ENCODE measurements around the gene DUSP16. TPM values are rescaled to one million over a fixed set of nuclear protein-coding genes. Genes with fewer than 3 reads are reported as not detected.

DUSP16 gene
- total RNA-seq, 1 donor: 29.5 TPM

DNA sequence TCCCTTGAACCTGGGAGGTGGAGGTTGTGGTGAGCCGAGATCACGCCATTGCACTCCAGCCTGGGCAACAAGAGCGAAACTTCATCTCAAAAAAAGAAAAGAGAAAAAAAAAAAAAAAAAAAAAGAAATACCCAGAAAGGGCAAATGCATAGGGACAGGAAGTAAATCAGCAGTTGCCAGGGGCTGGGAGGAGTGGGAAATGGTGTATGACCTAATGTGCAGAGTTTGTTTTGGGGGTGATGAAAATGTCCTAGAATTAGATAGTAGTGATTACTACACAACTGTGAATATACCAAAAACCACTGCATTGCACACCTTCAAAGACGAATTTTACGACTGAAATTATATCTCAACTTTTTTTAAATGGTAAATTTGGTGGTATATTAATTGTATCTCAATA, 20.4 kb downstream of the DUSP16 start:
- H3K4me3 ChIP-seq (ENCODE audit: low read length): no peak overlapping the region
- H3K27me3 ChIP-seq (ENCODE audit: insufficient read depth, low read length): no peaks in the 10 kb centered on the region
- peaks cover 21% of the 10 kb centered on the region for H3K4me1 ChIP-seq (ENCODE audit: insufficient read depth, low read length)
- no peaks in the 10 kb centered on the region for H3K9me3 ChIP-seq (ENCODE audit: low read depth, low read length)

DNA sequence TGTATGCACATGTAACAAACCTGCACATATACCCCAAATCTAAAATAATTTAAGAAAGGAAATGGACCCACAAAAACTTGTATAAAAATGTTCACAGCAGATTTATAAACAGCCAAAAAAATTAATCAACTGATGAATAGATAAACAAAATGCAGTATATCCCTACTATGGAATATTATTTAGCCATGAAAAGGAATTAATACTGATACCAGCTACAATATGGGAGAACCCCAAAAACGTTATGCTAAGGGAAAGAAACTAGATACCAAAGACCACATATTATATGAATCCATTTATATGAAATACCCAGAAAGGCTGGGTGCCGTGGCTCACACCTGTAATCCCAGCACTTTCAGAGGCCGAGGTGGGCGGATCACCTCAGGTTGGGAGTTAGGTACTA, 20.9 kb downstream of the DUSP16 start:
- no peak overlapping the region for H3K4me3 ChIP-seq (ENCODE audit: low read length)
- H3K27me3 ChIP-seq (ENCODE audit: insufficient read depth, low read length): no peaks in the 10 kb centered on the region
- H3K4me1 ChIP-seq (ENCODE audit: insufficient read depth, low read length): peaks cover 21% of the 10 kb centered on the region
- no peaks in the 10 kb centered on the region for H3K9me3 ChIP-seq (ENCODE audit: low read depth, low read length)

DNA sequence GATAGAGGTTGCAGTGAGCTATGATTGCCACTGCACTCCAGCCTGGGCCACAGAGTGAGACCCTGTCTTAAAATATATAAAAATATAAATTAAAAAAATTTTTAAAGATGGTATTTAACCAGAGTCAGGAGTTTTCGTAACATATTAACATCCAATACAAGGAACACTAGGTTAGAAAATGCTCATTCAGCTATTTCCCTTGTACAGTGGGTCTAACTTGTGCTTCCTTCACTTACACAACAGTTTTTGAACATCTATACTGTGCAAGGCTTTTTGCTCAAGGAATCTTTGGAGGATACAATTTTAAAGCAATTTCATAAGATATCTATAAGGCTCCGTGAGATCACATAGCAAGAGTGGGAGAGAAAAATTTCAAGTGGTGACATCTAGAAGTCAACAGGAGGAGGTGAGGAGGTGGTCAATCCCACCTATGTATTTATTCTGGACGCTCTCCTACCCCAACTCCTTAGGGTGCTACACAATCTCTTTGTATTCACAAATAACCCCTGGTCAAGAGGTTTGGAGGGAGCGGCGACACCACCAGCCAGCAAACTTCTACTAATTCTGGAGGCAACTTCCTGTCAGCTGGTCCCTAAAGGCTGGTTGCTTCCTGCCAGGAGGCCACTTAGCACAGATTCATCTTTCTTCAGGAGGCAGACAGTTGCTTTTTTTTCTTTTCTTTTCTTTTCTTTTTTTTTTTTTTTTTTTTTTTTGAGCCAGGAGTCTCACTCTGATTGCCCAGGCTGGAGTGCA, 22.2 kb downstream of the DUSP16 start:
- Histone ChIP-seq H3K27me3 (ENCODE audit: insufficient read depth, low read length) (no peaks in the 10 kb centered on the region), H3K4me3 (ENCODE audit: low read length) (no peak overlapping the region), H3K4me1 (ENCODE audit: insufficient read depth, low read length) (peaks cover 21% of the 10 kb centered on the region), H3K9me3 (ENCODE audit: low read depth, low read length) (no peaks in the 10 kb centered on the region)

DNA sequence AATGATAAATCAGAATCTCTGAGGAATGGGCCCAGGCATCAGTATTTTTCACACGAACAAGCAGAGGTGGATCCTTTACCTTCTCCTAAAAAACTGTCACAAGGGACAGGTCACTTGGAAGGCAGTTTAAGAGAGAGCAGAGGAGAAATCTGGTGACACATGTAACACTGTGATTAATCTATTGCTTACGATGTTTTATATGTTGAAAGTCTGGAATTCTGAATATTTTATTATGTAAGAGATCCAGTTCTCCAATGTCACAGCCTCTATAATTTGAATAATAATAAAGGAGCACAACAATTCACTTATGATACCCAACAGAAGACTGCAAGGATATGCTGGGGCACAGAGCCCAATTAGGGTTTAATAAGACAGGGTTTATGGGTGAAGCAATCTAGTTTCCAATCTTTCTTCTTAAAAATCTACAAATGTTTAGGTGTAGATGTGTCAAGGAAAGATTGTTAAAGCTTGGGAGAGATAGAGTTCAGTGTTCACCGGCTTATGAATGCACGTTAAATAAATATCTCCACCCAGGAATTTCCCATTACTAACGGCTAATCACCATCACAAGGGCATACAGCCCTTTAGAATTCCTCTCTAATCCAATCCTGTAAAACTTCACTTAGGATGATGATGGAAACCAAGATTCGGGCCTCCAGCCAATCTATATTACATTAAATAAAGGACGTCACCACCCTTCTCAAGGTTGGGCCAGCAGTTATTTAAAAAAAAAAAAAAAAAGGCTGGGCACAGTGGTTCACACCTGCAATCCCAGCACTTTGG, 23.4 kb downstream of the DUSP16 start:
- Histone ChIP-seq H3K9me3 (ENCODE audit: low read depth, low read length) (no peaks in the 10 kb centered on the region), H3K4me1 (ENCODE audit: insufficient read depth, low read length) (peaks cover 21% of the 10 kb centered on the region), H3K27me3 (ENCODE audit: insufficient read depth, low read length) (no peaks in the 10 kb centered on the region), H3K4me3 (ENCODE audit: low read length) (no peak overlapping the region)

DNA sequence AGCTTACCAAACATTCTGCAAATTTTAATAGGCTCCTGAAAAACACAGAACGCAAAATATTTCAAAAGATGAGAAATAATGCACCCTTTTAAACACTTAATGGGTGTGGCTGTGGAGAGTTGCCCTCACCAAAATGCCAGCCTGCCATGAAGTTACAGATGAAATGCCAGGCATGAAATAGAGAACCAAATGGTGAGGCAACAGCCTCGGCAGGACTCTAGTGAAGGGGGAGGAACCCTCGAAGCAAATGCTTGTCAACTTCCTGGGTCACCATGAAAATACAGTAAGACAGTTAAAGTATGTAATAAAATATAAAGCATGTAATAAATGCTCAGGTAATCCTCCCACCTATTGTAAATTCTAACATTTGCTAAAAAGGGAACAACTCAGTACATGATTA, 24.1 kb downstream of the DUSP16 start:
- H3K4me3 ChIP-seq (ENCODE audit: low read length): no peak overlapping the region
- no peaks in the 10 kb centered on the region for H3K27me3 ChIP-seq (ENCODE audit: insufficient read depth, low read length)

DNA sequence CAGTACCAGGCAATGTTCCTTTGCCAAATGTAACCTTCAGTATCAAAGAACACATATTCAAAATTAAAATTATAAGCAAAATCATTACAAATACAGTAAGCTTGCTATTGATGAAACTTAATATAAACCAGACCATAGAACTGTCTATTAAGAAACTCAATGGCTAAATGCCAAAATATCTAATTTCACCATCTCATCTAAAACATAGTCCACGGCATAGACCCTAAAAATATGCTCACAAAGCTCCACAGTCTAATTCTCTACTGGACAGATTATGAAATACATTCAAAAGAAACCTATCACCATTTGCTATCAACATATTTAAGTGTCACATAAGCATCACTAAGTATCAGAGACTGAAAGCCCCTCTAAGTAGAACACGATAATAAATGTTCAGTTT, 25.2 kb downstream of the DUSP16 start:
- Histone ChIP-seq H3K4me1 (ENCODE audit: insufficient read depth, low read length) (peaks cover 21% of the 10 kb centered on the region), H3K4me3 (ENCODE audit: low read length) (no peak overlapping the region), H3K9me3 (ENCODE audit: low read depth, low read length) (no peaks in the 10 kb centered on the region)

More for the DNA sequence above, 24.1 kb downstream of the DUSP16 start:
- H3K4me1 ChIP-seq (ENCODE audit: insufficient read depth, low read length): peaks cover 21% of the 10 kb centered on the region
- no peaks in the 10 kb centered on the region for H3K9me3 ChIP-seq (ENCODE audit: low read depth, low read length)

DNA sequence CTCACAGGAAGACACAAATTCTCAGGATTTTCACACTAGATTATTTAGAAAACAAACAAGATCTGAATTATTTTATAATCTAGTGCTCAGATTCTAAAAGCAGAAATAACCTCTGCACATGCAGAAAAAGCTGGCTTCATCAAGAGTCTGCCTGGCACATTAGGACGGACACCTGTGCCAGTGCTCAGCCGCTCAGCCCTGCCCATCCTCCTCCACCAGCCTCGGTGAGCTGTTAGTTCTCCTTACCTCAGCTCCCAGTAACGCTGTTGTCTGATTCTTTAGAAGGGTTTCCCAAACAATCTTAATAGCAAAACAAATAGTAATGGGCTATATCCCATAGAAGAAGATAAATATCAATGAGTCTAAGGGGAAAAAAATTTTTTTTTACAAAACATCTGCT, 27.7 kb downstream of the DUSP16 start:
- Histone ChIP-seq H3K4me1 (ENCODE audit: insufficient read depth, low read length) (peaks cover 13% of the 10 kb centered on the region), H3K27me3 (ENCODE audit: insufficient read depth, low read length) (no peaks in the 10 kb centered on the region), H3K9me3 (ENCODE audit: low read depth, low read length) (no peaks in the 10 kb centered on the region), H3K4me3 (ENCODE audit: low read length) (no peak overlapping the region)

More for the DNA sequence above, 25.2 kb downstream of the DUSP16 start:
- H3K27me3 ChIP-seq (ENCODE audit: insufficient read depth, low read length): no peaks in the 10 kb centered on the region

DNA sequence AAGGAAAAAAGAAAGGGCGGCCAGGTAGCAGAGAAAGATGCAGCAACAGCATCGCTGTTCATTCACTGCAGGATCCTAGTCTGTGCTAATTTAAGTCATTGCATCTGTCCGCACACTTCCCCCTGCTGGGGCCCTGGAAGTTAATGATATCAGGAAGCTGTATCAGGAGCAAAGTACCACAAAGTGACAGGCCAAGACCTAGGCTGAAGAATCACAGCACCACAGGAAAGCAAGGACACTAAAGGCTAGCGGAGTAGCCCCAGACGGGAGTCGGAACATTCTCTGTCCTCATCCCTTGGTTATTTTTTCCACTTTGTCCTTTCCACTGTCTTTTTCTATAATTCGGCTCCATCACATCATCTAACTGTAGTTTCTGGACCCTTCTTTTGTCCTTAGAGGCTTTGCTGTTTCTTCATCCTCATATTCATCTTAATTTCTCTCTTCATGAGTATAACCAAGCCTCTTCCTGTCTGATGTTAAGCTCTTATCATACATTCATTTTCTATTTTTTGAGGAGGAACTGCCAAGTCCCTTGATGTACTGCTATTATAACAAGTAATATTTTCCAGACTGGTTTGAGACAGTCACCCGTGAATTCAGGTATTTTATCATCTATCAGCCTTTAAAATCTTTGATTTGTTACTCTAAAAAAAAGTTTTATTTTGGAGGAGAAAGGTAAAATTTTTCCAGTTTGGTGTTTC, 28.3 kb downstream of the DUSP16 start:
- Histone ChIP-seq H3K9me3 (ENCODE audit: low read depth, low read length) (no peaks in the 10 kb centered on the region), H3K4me3 (ENCODE audit: low read length) (no peak overlapping the region), H3K27me3 (ENCODE audit: insufficient read depth, low read length) (no peaks in the 10 kb centered on the region), H3K4me1 (ENCODE audit: insufficient read depth, low read length) (peaks cover 13% of the 10 kb centered on the region)

DNA sequence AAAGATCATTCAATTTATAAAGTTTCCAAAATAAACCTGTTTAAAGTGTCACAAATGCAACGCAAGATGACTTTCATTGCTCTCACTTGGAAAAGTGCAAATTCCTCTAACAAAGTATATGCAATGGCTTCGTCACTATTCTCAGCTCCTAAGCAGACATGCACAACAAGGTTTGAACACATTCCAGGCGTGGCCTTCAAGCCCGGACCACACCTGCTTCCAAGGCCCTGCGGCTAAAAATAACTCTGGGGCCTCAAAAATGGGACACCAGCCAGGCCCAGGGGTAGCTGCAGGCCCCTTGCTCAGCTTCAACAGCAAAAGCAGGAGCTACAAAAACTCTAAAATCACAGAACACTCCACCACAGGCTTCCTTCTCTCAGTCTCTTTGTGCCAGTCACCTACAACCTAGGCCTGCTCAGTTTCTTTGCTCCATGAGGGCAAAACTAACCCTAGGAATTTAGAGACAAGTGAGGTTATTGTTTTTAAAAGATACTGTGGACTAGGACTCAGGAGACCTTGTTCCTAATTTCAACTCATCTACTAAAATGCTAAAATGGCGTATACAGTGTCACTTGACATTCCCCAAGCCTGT, 29.3 kb downstream of the DUSP16 start:
- no peaks in the 10 kb centered on the region for H3K27me3 ChIP-seq (ENCODE audit: insufficient read depth, low read length)
- no peaks in the 10 kb centered on the region for H3K9me3 ChIP-seq (ENCODE audit: low read depth, low read length)
- peaks cover 5% of the 10 kb centered on the region for H3K4me1 ChIP-seq (ENCODE audit: insufficient read depth, low read length)
- H3K4me3 ChIP-seq (ENCODE audit: low read length): no peak overlapping the region

DNA sequence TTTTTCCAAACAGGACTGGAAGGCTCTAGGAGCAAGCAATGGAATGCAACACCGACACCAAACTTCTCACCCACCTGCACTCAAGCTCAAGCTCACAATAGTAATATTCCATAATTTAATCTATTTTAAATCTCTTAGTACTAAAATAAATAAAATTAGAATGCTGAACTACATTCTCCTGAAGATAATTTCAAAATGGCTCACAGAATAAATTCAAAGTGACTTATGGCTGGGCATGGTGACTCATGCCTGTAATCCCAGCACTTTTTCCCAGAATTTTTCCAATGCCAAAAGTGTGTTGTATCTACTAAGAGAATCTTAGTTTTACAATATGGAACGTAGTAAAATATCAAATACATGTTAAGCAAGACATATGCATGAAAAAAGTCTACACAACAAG, 31.5 kb downstream of the DUSP16 start:
- Histone ChIP-seq H3K9me3 (ENCODE audit: low read depth, low read length) (no peaks in the 10 kb centered on the region), H3K27me3 (ENCODE audit: insufficient read depth, low read length) (no peaks in the 10 kb centered on the region), H3K4me3 (ENCODE audit: low read length) (no peak overlapping the region), H3K4me1 (ENCODE audit: insufficient read depth, low read length) (peaks cover 10% of the 10 kb centered on the region)

DNA sequence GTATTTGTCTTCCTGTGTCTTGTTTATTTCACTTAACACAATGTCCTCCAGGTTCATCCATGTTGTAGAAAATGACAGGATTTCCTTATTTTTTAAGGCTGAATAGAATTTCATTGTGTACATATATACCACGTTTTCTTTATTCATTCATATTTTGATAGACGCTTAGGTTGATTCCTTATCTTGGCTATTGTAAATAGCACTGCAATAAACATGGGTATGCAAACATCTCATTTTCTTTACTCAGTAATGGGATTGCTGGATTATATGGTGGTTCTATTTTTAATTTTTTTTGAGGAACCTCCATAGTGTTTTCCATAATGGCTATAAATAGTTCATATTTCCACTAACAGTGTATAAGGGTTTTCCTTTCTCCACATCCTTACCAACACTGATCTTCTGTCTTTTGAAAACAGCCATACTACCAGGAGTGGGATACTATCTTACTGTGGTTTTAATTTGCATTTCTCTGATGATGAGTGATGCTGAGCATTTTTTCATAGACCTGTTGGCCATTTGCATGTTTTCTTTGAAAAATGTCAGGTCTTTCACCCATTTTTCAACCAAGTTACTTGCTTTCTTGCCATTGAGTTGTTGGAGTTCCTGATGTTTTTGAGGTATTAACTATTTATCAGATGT, 32.8 kb downstream of the DUSP16 start:
- Histone ChIP-seq H3K27me3 (ENCODE audit: insufficient read depth, low read length) (no peaks in the 10 kb centered on the region), H3K9me3 (ENCODE audit: low read depth, low read length) (no peaks in the 10 kb centered on the region), H3K4me1 (ENCODE audit: insufficient read depth, low read length) (peaks cover 10% of the 10 kb centered on the region), H3K4me3 (ENCODE audit: low read length) (no peak overlapping the region)

DNA sequence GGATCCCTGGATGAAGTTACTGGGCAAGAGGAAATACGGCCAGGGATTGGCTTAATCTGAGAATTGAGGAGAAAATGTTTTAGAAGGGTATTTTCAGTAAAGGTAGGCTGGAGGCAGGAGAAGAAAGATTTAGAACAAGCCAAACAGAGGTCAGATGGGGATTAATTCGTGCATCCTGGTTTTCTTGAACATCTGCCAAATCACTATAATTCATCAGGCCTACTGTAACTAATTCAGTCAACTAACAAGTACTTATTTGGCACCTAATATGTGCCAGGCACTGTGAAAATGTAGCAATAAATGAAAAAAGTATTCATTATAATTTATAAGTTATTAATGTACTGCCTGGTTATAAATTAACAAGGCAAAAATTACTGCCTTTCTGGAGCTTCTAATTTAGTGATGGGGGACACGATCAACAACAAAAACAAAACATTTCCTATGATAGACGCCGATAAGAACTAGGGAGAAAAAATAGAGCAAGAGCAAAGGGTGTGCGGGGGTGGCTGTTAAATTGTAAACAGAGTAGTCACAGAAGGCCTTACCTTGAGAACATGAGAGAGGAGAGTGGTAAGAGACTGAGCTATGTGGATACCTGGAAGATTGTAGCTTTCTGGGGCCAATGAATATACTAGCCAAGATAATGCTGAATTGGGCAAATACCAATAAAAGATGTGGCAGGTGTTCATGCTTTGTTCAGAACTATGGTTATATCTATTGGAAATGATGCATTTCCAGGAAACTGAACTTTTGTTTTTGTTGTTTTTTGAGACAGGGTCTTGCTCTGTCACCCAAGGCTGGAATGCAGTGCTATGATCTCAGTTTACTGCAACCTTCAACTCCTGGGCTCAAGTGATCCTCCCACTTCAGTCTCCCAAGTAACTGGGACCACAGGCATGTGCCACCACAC, 34.0 kb downstream of the DUSP16 start:
- no peaks in the 10 kb centered on the region for H3K9me3 ChIP-seq (ENCODE audit: low read depth, low read length)
- H3K4me3 ChIP-seq (ENCODE audit: low read length): no peak overlapping the region
- H3K27me3 ChIP-seq (ENCODE audit: insufficient read depth, low read length): no peaks in the 10 kb centered on the region
- H3K4me1 ChIP-seq (ENCODE audit: insufficient read depth, low read length): peaks cover 10% of the 10 kb centered on the region

DNA sequence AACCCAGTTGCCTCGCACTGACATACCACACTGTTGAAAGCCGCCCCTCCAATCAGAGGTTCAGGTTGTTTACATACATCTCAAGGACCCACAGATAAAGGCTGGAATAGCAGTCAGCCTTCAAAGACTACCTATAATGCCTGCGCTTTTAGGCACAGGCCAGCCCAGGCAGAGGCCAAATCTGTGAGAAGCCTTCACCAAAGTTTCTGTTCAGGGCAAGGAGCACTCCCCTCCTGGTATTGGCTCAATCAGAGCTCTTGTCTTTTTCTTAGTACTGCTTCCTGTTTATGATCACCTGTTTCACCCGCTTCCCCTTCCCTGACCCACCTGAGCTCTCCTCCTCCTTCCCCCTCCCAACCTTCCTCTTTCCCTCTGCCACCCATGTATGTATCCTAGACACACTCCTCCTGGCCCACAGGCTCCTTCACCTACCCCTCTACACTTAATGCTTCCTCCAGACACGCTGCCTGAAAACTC, 34.8 kb downstream of the DUSP16 start:
- Histone ChIP-seq H3K27me3 (ENCODE audit: insufficient read depth, low read length) (no peaks in the 10 kb centered on the region), H3K4me3 (ENCODE audit: low read length) (no peak overlapping the region), H3K4me1 (ENCODE audit: insufficient read depth, low read length) (peaks cover 10% of the 10 kb centered on the region), H3K9me3 (ENCODE audit: low read depth, low read length) (no peaks in the 10 kb centered on the region)

DNA sequence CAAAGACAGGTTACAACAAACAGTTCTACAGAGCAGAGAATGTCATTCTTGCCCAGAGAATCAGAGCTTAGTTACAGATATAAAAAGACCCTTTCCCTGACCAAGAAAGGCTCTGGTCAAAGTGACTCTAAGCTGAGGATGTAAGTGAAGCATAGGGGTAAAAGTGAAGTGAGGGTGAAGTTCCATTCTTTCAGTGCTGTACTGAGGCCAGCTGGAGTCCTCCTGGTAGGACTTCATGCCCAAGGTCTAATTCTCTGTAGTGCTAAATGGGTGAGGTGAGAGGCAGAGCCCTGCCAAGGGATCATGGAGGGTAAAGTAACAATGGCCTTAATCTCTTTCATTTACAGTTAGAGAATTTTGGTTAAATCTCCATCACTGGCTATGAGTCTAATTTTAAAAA, 38.5 kb downstream of the DUSP16 start:
- peaks cover 15% of the 10 kb centered on the region for H3K4me1 ChIP-seq (ENCODE audit: insufficient read depth, low read length)

More for the DNA sequence above, 38.5 kb downstream of the DUSP16 start:
- no peaks in the 10 kb centered on the region for H3K27me3 ChIP-seq (ENCODE audit: insufficient read depth, low read length)
- no peaks in the 10 kb centered on the region for H3K9me3 ChIP-seq (ENCODE audit: low read depth, low read length)
- no peak overlapping the region for H3K4me3 ChIP-seq (ENCODE audit: low read length)
